ENCODE results near the gene PFKFB4. TPM values are rescaled to one million over a fixed set of nuclear protein-coding genes. Genes with fewer than 3 reads are reported as not detected.

The PFKFB4 gene
- total and polyA plus RNA-seq, 2 of the 8 experiments (the other 6 are each of a cell fraction or from before 2014, with no cell fraction given): 10.7 to 20.1 TPM

GRCh38 chr3:48571938-48572337, 15.3 kb upstream of the PFKFB4 start:
- no peak overlapping the region for H2BK12ac ChIP-seq (ENCODE audit: low read depth, low read length)
- POLR2A ChIA-PET (ENCODE audit: partially characterized antibody): interaction anchor here (0.7 to 1.2 kb wide), 2 partner anchors 10 to 35 kb away, joined by 3 read pairs; no protein-coding TSS in a partner anchor
- TF ChIP-seq TAF1 (IDR thresholded peaks at IDR 0.05; ENCODE audit: low read depth, low read length) (no peak), MAFK (IDR thresholded peaks at IDR 0.05; ENCODE audit: low read depth, low read length) (no peak), SIN3A (conservative IDR thresholded peaks at IDR 0.05 in 1 of 2, IDR thresholded peaks at IDR 0.05 in 1 of 2; ENCODE audit: low read depth in 1 of 2, low read length in 2 of 2) (no peak), HDAC6 (IDR thresholded peaks at IDR 0.05; ENCODE audit: low read depth, low read length) (no peak), E2F6 (IDR thresholded peaks at IDR 0.05) (no peak)

More at GRCh38 chr3:48571938-48572337, 15.3 kb upstream of the PFKFB4 start:
- DNase-seq (ENCODE audit: low read depth in 1 of 2, low spot score in 2 of 2) (no peak), FAIRE-seq (no peak)
- Histone ChIP-seq H3K27me3 (replicated peaks in 1 of 4; ENCODE audit: control insufficient read depth in 3 of 4, extremely low read depth in 1 of 4, insufficient read depth in 3 of 4, low read length in 3 of 4) (no peaks in the 10 kb centered on the region; a peak in 1 of 7 replicates), H3K79me2 (ENCODE audit: control insufficient read depth in 1 of 2, insufficient read depth in 2 of 2, low read length in 2 of 2) (no peaks in the 10 kb centered on the region), H3K9ac (replicated peaks in 1 of 4; ENCODE audit: extremely low read depth in 1 of 4, low read depth in 3 of 4, low read length in 3 of 4) (no peak overlapping the region), H3K4me2 (ENCODE audit: insufficient read depth in 1 of 2, low read depth in 2 of 2, low read length in 2 of 2) (no peak overlapping the region), H3K4ac (replicated peaks; ENCODE audit: insufficient read length, low read depth, low read length) (no peak overlapping the region), H2BK120ac (replicated peaks; ENCODE audit: low read depth, low read length) (no peak overlapping the region), H3K23me2 (ENCODE audit: low read depth, low read length) (peaks cover 2% of the 10 kb centered on the region; the same call in 1 of the 2 replicates), H3K36me3 (ENCODE audit: control insufficient read depth in 2 of 4, insufficient read depth in 4 of 4, low read length in 3 of 4) (no peaks in the 10 kb centered on the region; a peak in 1 of 8 replicates), H4K8ac (ENCODE audit: extremely low read depth, insufficient read depth, low read length) (no peak overlapping the region), H2AFZ (ENCODE audit: low read length) (no peak overlapping the region), H3K4me3 (ENCODE audit: extremely low read depth in 1 of 4, insufficient read depth in 2 of 4, low read depth in 3 of 4, low read length in 4 of 4) (no peak overlapping the region), H2BK20ac (ENCODE audit: low read length) (no peak overlapping the region), H4K20me1 (replicated peaks in 1 of 2; ENCODE audit: control insufficient read depth in 1 of 2, insufficient read depth in 2 of 2, low read length in 2 of 2) (peaks cover 0 to 4% of the 10 kb centered on the region in 2 experiments), H3K79me1 (ENCODE audit: low read depth, low read length) (no peaks in the 10 kb centered on the region), H3K9me3 (ENCODE audit: insufficient read depth in 2 of 2, low read depth in 1 of 2, low read length in 1 of 2) (no peaks in the 10 kb centered on the region), H3K23ac (ENCODE audit: insufficient read length) (no peak overlapping the region), H2AK5ac (ENCODE audit: low read depth, low read length) (no peak overlapping the region), H3K27ac (ENCODE audit: low read depth, low read length) (no peak overlapping the region), H4K91ac (replicated peaks; ENCODE audit: insufficient read length, low read length) (no peak overlapping the region), H2BK5ac (ENCODE audit: low read depth, low read length) (no peak overlapping the region), H3K56ac (replicated peaks; ENCODE audit: insufficient read length, low read depth, low read length) (no peak overlapping the region), H3K18ac (ENCODE audit: extremely low read depth, low read length) (no peak overlapping the region), H2BK15ac (ENCODE audit: low read length) (no peak overlapping the region), H4K5ac (ENCODE audit: insufficient read length, low read depth, low read length) (no peak overlapping the region), H3K14ac (ENCODE audit: insufficient read length) (no peak overlapping the region), H3K4me1 (replicated peaks in 1 of 4; ENCODE audit: control insufficient read depth in 3 of 4, insufficient read depth in 4 of 4, low read length in 3 of 4) (no peaks in the 10 kb centered on the region)
- WGBS, 2 experiments (ENCODE audit: extremely low coverage in 1 of 2, insufficient coverage in 1 of 2, insufficient read length in 1 of 2, insufficient replicate concordance in 2 of 2, low coverage in 1 of 2, low lambda C conversion rate in 2 of 2, missing lambda C conversion rate in 1 of 2): 92% methylated on average over 12 of the region's 12 CpGs; no CpG with 5 or more reads in 1 of the 2 experiments
- CTCF ChIA-PET (ENCODE audit: partially characterized antibody): interaction anchor here (3.3 kb wide), 1 partner anchor 13 kb away, joined by 14 read pairs; no protein-coding TSS in a partner anchor

All from H1 (cell line).